Measurements from ENCODE around the gene FAM120AOS.

GRCh38 chr9:93446073-93446472 is 7.3 kb downstream of the FAM120AOS start:
- no peak for TF ChIP-seq EZH2phosphoT487 (IDR thresholded peaks at IDR 0.05; ENCODE audit: borderline replicate concordance, low read length)
- TF ChIP-seq CTCF (IDR thresholded peaks at IDR 0.05; ENCODE audit: low read depth, low read length, poor library complexity, severe bottlenecking): no peak
